Ishikawa (cell line): ENCODE results near the gene ZNF423.

Source experiments
- CEBPB ChIP-seq: IDR thresholded peaks from 2 replicates; pipeline ENCODE4 v1.6.1; 2012
- CREB1 ChIP-seq: IDR thresholded peaks from 2 replicates; pipeline ENCODE4 v1.6.1; 2012; ENCODE audit warnings: low read depth
- EGR1 ChIP-seq: IDR thresholded peaks from 2 replicates; pipeline ENCODE4 v1.6.1; 2012
- EP300 ChIP-seq: IDR thresholded peaks from 2 replicates; pipeline ENCODE4 v1.6.1; 2012; ENCODE audit warnings: borderline replicate concordance
- FOXM1 ChIP-seq: IDR thresholded peaks from 2 replicates; pipeline ENCODE4 v1.6.1; 2012; ENCODE audit warnings: low read depth, borderline replicate concordance
- MAX ChIP-seq: IDR thresholded peaks from 2 replicates; pipeline ENCODE4 v1.6.1; 2012
- NFIC ChIP-seq: IDR thresholded peaks from 2 replicates; pipeline ENCODE4 v1.6.1; 2012
- RAD21 ChIP-seq: IDR thresholded peaks from 2 replicates; pipeline ENCODE4 v1.6.1; 2012; ENCODE audit warnings: low read depth
- TAF1 ChIP-seq: IDR thresholded peaks from 2 replicates; pipeline ENCODE4 v1.6.1; 2012; ENCODE audit warnings: low read depth, mild to moderate bottlenecking
- TCF12 ChIP-seq: IDR thresholded peaks from 2 replicates; pipeline ENCODE4 v1.6.1; 2012; ENCODE audit warnings: low read depth
- TEAD4 ChIP-seq: IDR thresholded peaks from 2 replicates; pipeline ENCODE4 v1.6.1; 2012
- USF1 ChIP-seq: IDR thresholded peaks from 2 replicates; pipeline ENCODE4 v1.6.1; 2012
- YY1 ChIP-seq: IDR thresholded peaks from 2 replicates; pipeline ENCODE4 v1.6.1; 2012; ENCODE audit warnings: low read depth
- ZBTB7A ChIP-seq: IDR thresholded peaks from 2 replicates; pipeline ENCODE4 v1.6.1; 2012; ENCODE audit warnings: low read depth
- TF ChIP-seq, protein P1 (sequence below): IDR thresholded peaks from 2 replicates; pipeline ENCODE4 v1.6.1; 2012; ENCODE audit warnings: low read depth, mild to moderate bottlenecking

Gene ZNF423

GRCh38 chr16:49598383-49599170, 257.3 kb downstream of the ZNF423 start:
- no peak for TF ChIP-seq CREB1

DNA sequence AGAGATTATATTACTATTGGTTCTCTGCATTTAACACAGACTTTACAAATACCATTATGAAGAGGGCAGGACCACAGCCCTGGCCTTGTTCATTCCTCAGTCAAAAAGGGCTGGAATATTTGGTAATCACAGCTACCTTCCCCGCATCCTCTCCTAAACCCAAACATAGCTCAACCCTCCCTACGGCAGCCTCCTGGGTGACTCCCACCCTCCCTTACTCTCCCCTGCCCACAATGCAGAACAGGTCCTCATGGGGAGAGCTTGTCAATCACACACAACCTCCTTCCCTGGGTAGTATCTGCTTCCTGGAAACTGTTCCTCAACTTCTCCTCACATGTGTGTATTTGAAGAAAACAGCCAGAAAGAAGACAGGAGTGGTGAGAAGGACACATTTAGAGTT, 258.1 kb downstream of the ZNF423 start:
- no peak for TF ChIP-seq YY1
- TF ChIP-seq USF1 = no peak
- no peak for TF ChIP-seq EP300
- no peak for TF ChIP-seq TCF12
- TF ChIP-seq ZBTB7A = no peak
- TF ChIP-seq MAX = no peak
- TF ChIP-seq EGR1 = no peak
- TF ChIP-seq TEAD4 = no peak
- TF ChIP-seq, protein P1, sequence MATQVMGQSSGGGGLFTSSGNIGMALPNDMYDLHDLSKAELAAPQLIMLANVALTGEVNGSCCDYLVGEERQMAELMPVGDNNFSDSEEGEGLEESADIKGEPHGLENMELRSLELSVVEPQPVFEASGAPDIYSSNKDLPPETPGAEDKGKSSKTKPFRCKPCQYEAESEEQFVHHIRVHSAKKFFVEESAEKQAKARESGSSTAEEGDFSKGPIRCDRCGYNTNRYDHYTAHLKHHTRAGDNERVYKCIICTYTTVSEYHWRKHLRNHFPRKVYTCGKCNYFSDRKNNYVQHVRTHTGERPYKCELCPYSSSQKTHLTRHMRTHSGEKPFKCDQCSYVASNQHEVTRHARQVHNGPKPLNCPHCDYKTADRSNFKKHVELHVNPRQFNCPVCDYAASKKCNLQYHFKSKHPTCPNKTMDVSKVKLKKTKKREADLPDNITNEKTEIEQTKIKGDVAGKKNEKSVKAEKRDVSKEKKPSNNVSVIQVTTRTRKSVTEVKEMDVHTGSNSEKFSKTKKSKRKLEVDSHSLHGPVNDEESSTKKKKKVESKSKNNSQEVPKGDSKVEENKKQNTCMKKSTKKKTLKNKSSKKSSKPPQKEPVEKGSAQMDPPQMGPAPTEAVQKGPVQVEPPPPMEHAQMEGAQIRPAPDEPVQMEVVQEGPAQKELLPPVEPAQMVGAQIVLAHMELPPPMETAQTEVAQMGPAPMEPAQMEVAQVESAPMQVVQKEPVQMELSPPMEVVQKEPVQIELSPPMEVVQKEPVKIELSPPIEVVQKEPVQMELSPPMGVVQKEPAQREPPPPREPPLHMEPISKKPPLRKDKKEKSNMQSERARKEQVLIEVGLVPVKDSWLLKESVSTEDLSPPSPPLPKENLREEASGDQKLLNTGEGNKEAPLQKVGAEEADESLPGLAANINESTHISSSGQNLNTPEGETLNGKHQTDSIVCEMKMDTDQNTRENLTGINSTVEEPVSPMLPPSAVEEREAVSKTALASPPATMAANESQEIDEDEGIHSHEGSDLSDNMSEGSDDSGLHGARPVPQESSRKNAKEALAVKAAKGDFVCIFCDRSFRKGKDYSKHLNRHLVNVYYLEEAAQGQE = no peak
- no peak for TF ChIP-seq RAD21
- no peak for TF ChIP-seq TAF1
- no peak for TF ChIP-seq CREB1
- TF ChIP-seq NFIC = no peak
- TF ChIP-seq CEBPB = no peak
- TF ChIP-seq FOXM1 = no peak

DNA sequence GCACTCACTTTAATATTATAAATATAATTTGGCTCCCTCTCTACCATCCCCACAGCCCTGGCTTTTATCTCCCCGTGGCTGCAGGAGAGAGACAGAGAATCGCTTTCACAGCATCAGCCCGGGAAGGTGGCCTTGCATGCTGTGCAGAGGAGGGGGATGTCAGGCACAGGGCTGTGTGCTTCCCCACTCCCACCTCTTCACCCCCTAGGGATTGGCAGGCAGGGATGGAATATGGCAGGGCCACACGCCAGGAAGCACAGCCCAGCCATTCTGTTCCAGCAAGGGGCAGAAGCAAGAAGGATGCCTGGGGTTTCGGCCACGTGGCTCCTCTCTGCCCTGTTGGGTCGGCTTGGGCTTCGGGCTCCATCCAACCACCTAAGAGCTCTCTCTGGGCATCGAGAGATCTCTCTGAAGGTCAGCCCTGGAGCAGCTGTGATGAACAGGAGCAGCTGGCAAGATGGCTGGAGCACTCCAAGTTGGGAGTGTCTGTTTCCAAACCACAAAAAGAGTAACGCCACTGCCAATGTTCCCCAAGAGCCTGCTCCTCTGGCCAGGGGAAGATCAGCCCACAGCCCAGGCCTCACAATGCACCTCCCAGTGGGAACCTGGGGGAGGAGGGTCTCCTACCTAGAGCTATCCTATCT, 259.1 kb downstream of the ZNF423 start:
- TF ChIP-seq FOXM1 (no peak), CEBPB (no peak), NFIC (no peak), EP300 (no peak), YY1 (no peak), RAD21 (no peak), USF1 (no peak), TEAD4 (no peak), EGR1 (no peak), MAX (no peak), TCF12 (no peak), ZBTB7A (no peak), TAF1 (no peak), CREB1 (no peak)
- TF ChIP-seq, protein P1 = no peak

- TF ChIP-seq ZBTB7A (no peak), EGR1 (no peak), YY1 (no peak), MAX (no peak), CEBPB (no peak), NFIC (no peak), RAD21 (no peak), CREB1 (no peak), TAF1 (no peak), EP300 (no peak), FOXM1 (no peak), TCF12 (no peak), TEAD4 (no peak), USF1 (no peak)
- TF ChIP-seq, protein P1 = no peak
Measured at GRCh38 chr16:49596068-49596467, 259.8 kb downstream of the ZNF423 start.
